H1 (cell line): ENCODE measurements around the gene RBM20. TPM values are rescaled to one million over a fixed set of nuclear protein-coding genes. Genes with fewer than 3 reads are reported as not detected.

Experiments
- CTCF ChIA-PET: fragments of 300-600 bp; sonication (Branson Sonifier 250); formaldehyde crosslinking; loops from one replicate; lab custom pipeline; 2021; ENCODE audit not compliant: partially characterized antibody; lab: Charles Lee
- POLR2A ChIA-PET: fragments of 300-600 bp; sonication (Branson Sonifier 250); formaldehyde crosslinking; loops from one replicate; lab custom pipeline; 2021; ENCODE audit warnings: inconsistent platforms; ENCODE audit not compliant: partially characterized antibody; lab: Charles Lee
- DNase-seq, 2 experiments: peaks; one replicate each; pipeline versions ENCODE4 v3.0.0 to v3.0.0-alpha.2; 2010 to 2022; ENCODE audit warnings: low spot score in 2 of 2, low read depth in 1 of 2, mixed read lengths in 1 of 2
- FAIRE-seq: peaks from 2 replicates; lab custom pipeline; 2011; peaks lifted over from hg19 to GRCh38; lab: Jason Lieb, UNC
- H2AFZ ChIP-seq: 2 replicates; pipeline ENCODE4 v1.8.1; 2012; ENCODE audit warnings: low read length, inconsistent platforms
- H2AK5ac ChIP-seq: 2 replicates; pipeline ENCODE4 v1.6.1; 2013; ENCODE audit warnings: low read depth, low read length
- H2BK120ac ChIP-seq: replicated peaks from 2 replicates; pipeline ENCODE3; 2013; ENCODE audit warnings: low read depth, low read length, inconsistent platforms
- H2BK12ac ChIP-seq: 2 replicates; pipeline ENCODE4 v1.6.1; 2013; ENCODE audit warnings: low read depth, low read length
- H2BK15ac ChIP-seq: 2 replicates; pipeline ENCODE4 v1.6.1; 2013; ENCODE audit warnings: low read length
- H2BK20ac ChIP-seq: 2 replicates; pipeline ENCODE4 v1.6.1; 2013; ENCODE audit warnings: low read length
- H2BK5ac ChIP-seq: 2 replicates; pipeline ENCODE4 v1.6.1; 2013; ENCODE audit warnings: low read depth, low read length
- H3K14ac ChIP-seq: 2 replicates; pipeline ENCODE4 v1.6.1; 2013; ENCODE audit warnings: inconsistent platforms; ENCODE audit not compliant: insufficient read length
- H3K18ac ChIP-seq: 2 replicates; pipeline ENCODE4 v1.6.1; 2013; ENCODE audit warnings: low read length; ENCODE audit errors: extremely low read depth
- H3K23ac ChIP-seq: 2 replicates; pipeline ENCODE4 v1.6.1; 2013; ENCODE audit warnings: inconsistent platforms; ENCODE audit not compliant: insufficient read length
- H3K23me2 ChIP-seq: 2 replicates; pipeline ENCODE4 v1.6.1; 2013; ENCODE audit warnings: low read depth, low read length
- H3K27ac ChIP-seq: 2 replicates; pipeline ENCODE4 v1.6.1; 2011; ENCODE audit warnings: low read depth, low read length, inconsistent platforms
- H3K27me3 ChIP-seq, 4 experiments: replicated peaks in 1 of 4; 1 replicate in 1 of 4; 2 replicates in 3 of 4; pipeline versions ENCODE4 v1.6.1 to v1.8.1; 2011 to 2013; ENCODE audit warnings: low read length in 3 of 4, mild to moderate bottlenecking in 3 of 4, inconsistent platforms in 2 of 4, mixed read lengths in 2 of 4, moderate library complexity in 1 of 4; ENCODE audit not compliant: control insufficient read depth in 3 of 4, insufficient read depth in 3 of 4; ENCODE audit errors: extremely low read depth in 1 of 4
- H3K36me3 ChIP-seq, 4 experiments: 2 replicates each; pipeline versions ENCODE4 v1.6.1 to v1.8.1; 2011 to 2013; ENCODE audit warnings: mild to moderate bottlenecking in 4 of 4, low read length in 3 of 4, moderate library complexity in 2 of 4, control low read depth in 1 of 4, inconsistent platforms in 1 of 4; ENCODE audit not compliant: insufficient read depth in 4 of 4, control insufficient read depth in 2 of 4
- H3K4ac ChIP-seq: replicated peaks from 2 replicates; pipeline ENCODE3; 2013; ENCODE audit warnings: low read length, low read depth, mixed read lengths, inconsistent platforms; ENCODE audit not compliant: insufficient read length
- H3K4me1 ChIP-seq, 4 experiments: replicated peaks in 1 of 4; 1 replicate in 1 of 4; 2 replicates in 3 of 4; pipeline versions ENCODE4 v1.6.1 to v1.8.1; 2011 to 2013; ENCODE audit warnings: low read length in 3 of 4, inconsistent platforms in 2 of 4, mixed read lengths in 1 of 4; ENCODE audit not compliant: insufficient read depth in 4 of 4, control insufficient read depth in 3 of 4
- H3K4me2 ChIP-seq, 2 experiments: 2 replicates each; pipeline versions ENCODE4 v1.6.1 to v1.8.1; 2011 to 2013; ENCODE audit warnings: low read depth in 2 of 2, low read length in 2 of 2, control low read depth in 1 of 2, inconsistent platforms in 1 of 2, mild to moderate bottlenecking in 1 of 2; ENCODE audit not compliant: insufficient read depth in 1 of 2
- H3K4me3 ChIP-seq, 4 experiments: fragments of 200-600, 300-600 bp in 1 of 4; sonication (generic), shearing (Covaris generic), sonication (Bioruptor Twin) in 1 of 4; 2 replicates each; pipeline versions ENCODE4 v1.5.1 to v1.8.1; 2011 to 2016; ENCODE audit warnings: low read length in 4 of 4, low read depth in 3 of 4, control low read depth in 2 of 4, inconsistent platforms in 2 of 4, mild to moderate bottlenecking in 2 of 4, mixed read lengths in 1 of 4, moderate library complexity in 1 of 4; ENCODE audit not compliant: insufficient read depth in 2 of 4; ENCODE audit errors: extremely low read depth in 1 of 4
- H3K56ac ChIP-seq: replicated peaks from 2 replicates; pipeline ENCODE3; 2013; ENCODE audit warnings: low read depth, mild to moderate bottlenecking, mixed read lengths, low read length, inconsistent platforms; ENCODE audit not compliant: insufficient read length
- H3K79me1 ChIP-seq: 2 replicates; pipeline ENCODE4 v1.6.1; 2013; ENCODE audit warnings: low read depth, low read length, control low read depth
- H3K79me2 ChIP-seq, 2 experiments: 2 replicates each; pipeline versions ENCODE4 v1.6.1 to v1.8.1; 2012 to 2013; ENCODE audit warnings: low read length in 2 of 2, mild to moderate bottlenecking in 2 of 2, inconsistent platforms in 1 of 2; ENCODE audit not compliant: insufficient read depth in 2 of 2, control insufficient read depth in 1 of 2
- H3K9ac ChIP-seq, 4 experiments: replicated peaks in 1 of 4; 1 replicate in 1 of 4; 2 replicates in 3 of 4; pipeline versions ENCODE4 v1.6.1 to v1.8.1; 2011 to 2013; ENCODE audit warnings: low read depth in 3 of 4, low read length in 3 of 4, control low read depth in 2 of 4, mild to moderate bottlenecking in 2 of 4, moderate library complexity in 2 of 4, inconsistent platforms in 1 of 4; ENCODE audit errors: extremely low read depth in 1 of 4
- H3K9me3 ChIP-seq, 2 experiments: 2 replicates each; pipeline versions ENCODE4 v1.6.1 to v1.8.1; 2012 to 2013; ENCODE audit warnings: mild to moderate bottlenecking in 2 of 2, moderate library complexity in 2 of 2, control low read depth in 1 of 2, inconsistent platforms in 1 of 2, low read depth in 1 of 2, low read length in 1 of 2, mixed read lengths in 1 of 2; ENCODE audit not compliant: insufficient read depth in 2 of 2
- H4K20me1 ChIP-seq, 2 experiments: replicated peaks in 1 of 2; 2 replicates each; pipeline versions ENCODE3 to v1.8.1; 2011 to 2013; ENCODE audit warnings: inconsistent platforms in 2 of 2, low read length in 2 of 2, mild to moderate bottlenecking in 1 of 2; ENCODE audit not compliant: insufficient read depth in 2 of 2, control insufficient read depth in 1 of 2
- H4K5ac ChIP-seq: 2 replicates; pipeline ENCODE4 v1.6.1; 2013; ENCODE audit warnings: low read length, low read depth, mixed read lengths, inconsistent platforms; ENCODE audit not compliant: insufficient read length
- H4K8ac ChIP-seq: 2 replicates; pipeline ENCODE4 v1.8.0; 2013; ENCODE audit warnings: mild to moderate bottlenecking, moderate library complexity, low read length, inconsistent platforms; ENCODE audit not compliant: insufficient read depth; ENCODE audit errors: extremely low read depth
- H4K91ac ChIP-seq: replicated peaks from 2 replicates; pipeline ENCODE3; 2013; ENCODE audit warnings: low read length, mixed read lengths, inconsistent platforms; ENCODE audit not compliant: insufficient read length
- CBX8 ChIP-seq: fragments of 300-800, 300-1000 bp; sonication (generic); IDR thresholded peaks from 2 replicates; pipeline ENCODE4 v1.7.1; 2016; ENCODE audit warnings: low read depth, low read length, borderline replicate concordance
- CTBP2 ChIP-seq: IDR thresholded peaks from 2 replicates; pipeline ENCODE4 v1.7.0; 2011; ENCODE audit warnings: borderline replicate concordance, mild to moderate bottlenecking, moderate library complexity, mixed read lengths, low read length; ENCODE audit not compliant: insufficient read depth, insufficient read length
- EZH2 ChIP-seq: fragments of 200-600 bp; sonication (generic); IDR thresholded peaks from 2 replicates; pipeline ENCODE4 v1.7.1; 2012; ENCODE audit warnings: low read depth, mild to moderate bottlenecking, moderate library complexity, low read length, inconsistent platforms; ENCODE audit not compliant: severe bottlenecking
- FOSL1 ChIP-seq: IDR thresholded peaks from 2 replicates; pipeline ENCODE4 v1.6.1; 2011; ENCODE audit warnings: mild to moderate bottlenecking, low read depth, low read length, moderate library complexity; ENCODE audit not compliant: insufficient read depth
- GTF2F1 ChIP-seq: IDR thresholded peaks from 2 replicates; pipeline ENCODE4 v1.6.1; 2012; ENCODE audit warnings: low read depth, low read length, improper control_type of control experiment, borderline replicate concordance
- KDM4A ChIP-seq: IDR thresholded peaks from one replicate; pipeline ENCODE4 v1.7.1; 2012; ENCODE audit warnings: low read depth, mild to moderate bottlenecking, moderate library complexity, low read length, inconsistent platforms; ENCODE audit not compliant: severe bottlenecking
- POU5F1 ChIP-seq: IDR thresholded peaks from 2 replicates; pipeline ENCODE4 v1.6.1; 2011; ENCODE audit warnings: low read depth, mild to moderate bottlenecking, low read length, moderate library complexity
- RFX5 ChIP-seq: IDR thresholded peaks from 2 replicates; pipeline ENCODE4 v1.6.1; 2011; ENCODE audit warnings: low read depth, low read length, improper control_type of control experiment, borderline replicate concordance
- SIN3A ChIP-seq, 2 experiments: IDR thresholded peaks in 1 of 2; conservative IDR thresholded peaks in 1 of 2; 2 replicates each; pipeline ENCODE4 v1.6.1; 2011 to 2012; ENCODE audit warnings: low read length in 2 of 2, improper control_type of control experiment in 1 of 2, low read depth in 1 of 2, mild to moderate bottlenecking in 1 of 2
- SP1 ChIP-seq: IDR thresholded peaks from 2 replicates; pipeline ENCODE4 v1.6.1; 2011; ENCODE audit warnings: low read depth, low read length
- WGBS, 2 experiments: shearing (Covaris generic) in 1 of 2; methylation state at CpG; one replicate each; pipeline versions ENCODE4 v1.1.6 to v1.1.7; 2013 to 2015; ENCODE audit warnings: low lambda C conversion rate in 2 of 2, mixed read lengths in 2 of 2, inconsistent platforms in 1 of 2, low coverage in 1 of 2, missing lambda C conversion rate in 1 of 2; ENCODE audit not compliant: insufficient replicate concordance in 2 of 2, insufficient coverage in 1 of 2, insufficient read length in 1 of 2; ENCODE audit errors: extremely low coverage in 1 of 2, missing lambda C conversion rate in 1 of 2; 5-methylcytosine and 5-hydroxymethylcytosine counted together
- polyA plus RNA-seq, 7 experiments: library from polyadenylated mRNA; depleted of rRNA in 3 of 7; stranded (reverse) in 5 of 7; unstranded in 2 of 7; fragments of >200 nt in 5 of 7; fragments of 200-250 nt in 2 of 7; gene quantifications; 1 replicate in 5 of 7; 2 replicates in 1 of 7; 4 replicates in 1 of 7; pipeline versions ENCODE4 v1.2.1 to v1.2.3, GENCODE V29; 2011 to 2013; ENCODE audit warnings: missing spikeins in 2 of 7, mixed read lengths in 2 of 7
- total RNA-seq: library from RNA; stranded (reverse); fragmentation: NEBNext Ultra II Directional; extraction: Animal tissue kit (Norgen Biotek cat#: 25700); gene quantifications from 2 replicates; pipeline ENCODE4 v1.2.1, GENCODE V29; 2021

RBM20 gene
- total and polyA plus RNA-seq, 2 of the 8 experiments (the other 6 are each of a cell fraction or from before 2014, with no cell fraction given) = 0.05 to 0.63 TPM

DNA sequence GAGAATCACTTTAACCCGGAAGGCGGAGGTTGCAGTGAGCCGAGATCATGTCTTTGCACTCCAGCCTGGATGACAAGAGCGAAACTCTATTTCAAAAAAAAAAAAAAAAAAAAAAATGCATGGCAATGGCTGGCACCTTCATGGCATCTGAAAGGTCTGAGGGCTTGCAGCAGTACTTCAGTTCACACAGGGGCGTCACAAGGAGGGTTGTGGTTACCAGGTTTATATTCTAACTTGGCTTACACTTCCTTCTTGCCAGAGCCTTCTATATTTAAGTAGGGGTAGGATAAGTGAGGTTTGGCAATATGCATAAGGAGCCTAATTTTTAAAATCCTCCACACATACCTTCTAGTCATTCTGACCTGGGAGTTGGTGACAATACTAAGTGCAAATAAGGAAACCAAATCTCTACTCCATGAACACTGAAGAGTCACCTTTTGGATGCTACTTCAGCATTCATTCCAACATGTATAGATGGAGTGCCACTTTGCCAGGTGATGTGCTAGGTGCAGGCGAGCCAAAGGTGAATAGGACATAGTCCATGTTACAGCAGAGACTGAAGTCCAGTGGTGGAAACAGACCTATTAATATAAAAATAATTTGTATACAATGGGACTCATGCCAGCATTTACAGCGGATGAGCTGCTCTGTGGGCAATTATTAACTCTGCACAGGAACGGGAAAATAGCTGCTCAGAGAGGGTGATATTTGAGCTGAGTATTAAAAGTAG, 169.8 kb downstream of the RBM20 start:
- Histone ChIP-seq H3K9ac (no peak overlapping the region), H3K56ac (no peak overlapping the region), H3K14ac (no peak overlapping the region), H3K4me3 (no peak overlapping the region), H3K23ac (no peak overlapping the region), H3K79me1 (no peaks in the 10 kb centered on the region), H3K27ac (no peak overlapping the region), H3K23me2 (no peaks in the 10 kb centered on the region; the same call in 1 of the 2 replicates), H4K5ac (no peak overlapping the region), H3K9me3 (no peaks in the 10 kb centered on the region), H2BK5ac (no peak overlapping the region), H2BK15ac (no peak overlapping the region), H2AFZ (no peak overlapping the region), H3K79me2 (no peaks in the 10 kb centered on the region), H2BK12ac (no peak overlapping the region), H3K27me3 (no peaks in the 10 kb centered on the region), H3K18ac (no peak overlapping the region), H4K8ac (no peak overlapping the region), H3K4me2 (no peak overlapping the region), H4K91ac (no peak overlapping the region), H4K20me1 (no peaks in the 10 kb centered on the region), H2AK5ac (no peak overlapping the region), H3K4me1 (no peaks in the 10 kb centered on the region; a peak in 1 of 7 replicates), H3K4ac (no peak overlapping the region), H2BK120ac (no peak overlapping the region), H2BK20ac (no peak overlapping the region), H3K36me3 (no peaks in the 10 kb centered on the region)
- FAIRE-seq (no peak), DNase-seq (no peak)
- WGBS, 2 experiments = 90% methylated on average over 7 of the region's 8 CpGs; no CpG with 5 or more reads in 1 of the 2 experiments
- POLR2A ChIA-PET = no interaction called here
- CTCF ChIA-PET = interaction anchor here (0.7 to 1.3 kb wide), 3 partner anchors 7 to 95 kb away, joined by 3 to 5 read pairs (median 4); no protein-coding TSS in a partner anchor
- TF ChIP-seq SIN3A (conservative IDR thresholded peaks at IDR 0.05 in 1 of 2, IDR thresholded peaks at IDR 0.05 in 1 of 2; ENCODE audit: low read depth in 1 of 2, low read length in 2 of 2) = no peak
- TF ChIP-seq SP1 = no peak
- no peak for TF ChIP-seq EZH2
- no peak for TF ChIP-seq CBX8
- no peak for TF ChIP-seq KDM4A
- TF ChIP-seq GTF2F1 = no peak
- TF ChIP-seq FOSL1 = no peak
- no peak for TF ChIP-seq POU5F1
- no peak for TF ChIP-seq CTBP2
- no peak for TF ChIP-seq RFX5
